ENCODE results near the gene TRIM5. TPM values are rescaled to one million over a fixed set of nuclear protein-coding genes. Genes with fewer than 3 reads are reported as not detected.
"Not testable (repeated sequence)": the region's sequence is repeated elsewhere in the genome, so short reads cannot be mapped to it uniquely, and the experiment has no call there.

TRIM5 gene
- total RNA-seq, 1 experiment from 2014 or later = 21.9 TPM

- CTCF ChIA-PET = no interaction called here
- no peak for TF ChIP-seq CTCF (IDR thresholded peaks at IDR 0.05; ENCODE audit: insufficient read depth in 1 of 2, low read depth in 1 of 2, low read length in 1 of 2, severe bottlenecking in 1 of 2, unreplicated experiment in 1 of 2)
- Mint-ChIP-seq H3K27ac (ENCODE audit: unreplicated experiment) (no peak overlapping the region), H3K4me3 (ENCODE audit: unreplicated experiment) (no peak overlapping the region), H3K9me3 (ENCODE audit: unreplicated experiment) (no peaks in the 10 kb centered on the region), H3K4me1 (ENCODE audit: low read depth, unreplicated experiment) (peaks cover 14% of the 10 kb centered on the region), H3K36me3 (ENCODE audit: insufficient read depth, unreplicated experiment) (no peaks in the 10 kb centered on the region), H3K27me3 (ENCODE audit: insufficient read depth, unreplicated experiment) (peaks cover 5% of the 10 kb centered on the region)
- Histone ChIP-seq H3K4me3 (ENCODE audit: low read depth, low read length) (no peak overlapping the region), H3K9me3 (no peaks in the 10 kb centered on the region), H3K36me3 (ENCODE audit: control insufficient read depth, insufficient read depth, low read length) (no peaks in the 10 kb centered on the region), H3K27me3 (replicated peaks; ENCODE audit: control insufficient read depth, insufficient read depth, low read length) (no peaks in the 10 kb centered on the region), H3K4me1 (peaks cover 20% of the 10 kb centered on the region)
- no peak for DNase-seq
- POLR2A ChIA-PET = no interaction called here
- intact Hi-C loops (cut with micrococcal nuclease; ENCODE audit: unreplicated experiment) = no loop called here
- BruUV-seq (replicated peaks) = no TSS peak
Observed at GRCh38 chr11:5694642-5695041, 9.8 kb upstream of the TRIM5 start.

- no peak for TF ChIP-seq CTCF (IDR thresholded peaks at IDR 0.05; ENCODE audit: insufficient read depth in 1 of 2, low read depth in 1 of 2, low read length in 1 of 2, severe bottlenecking in 1 of 2, unreplicated experiment in 1 of 2)
- ChIA-PET POLR2A (no interaction called here), CTCF (no interaction called here)
- Histone ChIP-seq H3K27me3 (replicated peaks; ENCODE audit: control insufficient read depth, insufficient read depth, low read length) (no peaks in the 10 kb centered on the region), H3K36me3 (ENCODE audit: control insufficient read depth, insufficient read depth, low read length) (no peaks in the 10 kb centered on the region), H3K9me3 (no peaks in the 10 kb centered on the region), H3K4me1 (peaks cover 20% of the 10 kb centered on the region), H3K4me3 (ENCODE audit: low read depth, low read length) (no peak overlapping the region)
- Mint-ChIP-seq H3K4me1 (ENCODE audit: low read depth, unreplicated experiment) (peaks cover 16% of the 10 kb centered on the region), H3K27ac (ENCODE audit: unreplicated experiment) (no peak overlapping the region), H3K4me3 (ENCODE audit: unreplicated experiment) (no peak overlapping the region), H3K36me3 (ENCODE audit: insufficient read depth, unreplicated experiment) (no peaks in the 10 kb centered on the region), H3K27me3 (ENCODE audit: insufficient read depth, unreplicated experiment) (peaks cover 5% of the 10 kb centered on the region), H3K9me3 (ENCODE audit: unreplicated experiment) (no peaks in the 10 kb centered on the region)
- intact Hi-C loops (cut with micrococcal nuclease; ENCODE audit: unreplicated experiment) = no loop called here
- no peak for DNase-seq
- no TSS peak for BruUV-seq (replicated peaks)
Observed at GRCh38 chr11:5691964-5692361, 7.1 kb upstream of the TRIM5 start.

GRCh38 chr11:5691238-5691963, 6.5 kb upstream of the TRIM5 start:
- H3K4me1 Mint-ChIP-seq (ENCODE audit: low read depth, unreplicated experiment) = peaks cover 16% of the 10 kb centered on the region
- intact Hi-C loops (cut with micrococcal nuclease; ENCODE audit: unreplicated experiment) = not testable (repeated sequence)

More at GRCh38 chr11:5691238-5691963, 6.5 kb upstream of the TRIM5 start:
- H3K4me3 ChIP-seq (ENCODE audit: low read depth, low read length); H3K36me3 ChIP-seq (ENCODE audit: control insufficient read depth, insufficient read depth, low read length); DNase-seq; BruUV-seq (replicated peaks); H3K27me3 Mint-ChIP-seq (ENCODE audit: insufficient read depth, unreplicated experiment); H3K9me3 ChIP-seq; H3K36me3 Mint-ChIP-seq (ENCODE audit: insufficient read depth, unreplicated experiment); H3K9me3 Mint-ChIP-seq (ENCODE audit: unreplicated experiment); CTCF ChIA-PET; H3K4me3 Mint-ChIP-seq (ENCODE audit: unreplicated experiment); H3K27me3 ChIP-seq (replicated peaks; ENCODE audit: control insufficient read depth, insufficient read depth, low read length); POLR2A ChIA-PET: not testable (repeated sequence)
- peak overlapping the region; percentile 15 for H3K27ac Mint-ChIP-seq (ENCODE audit: unreplicated experiment)
- H3K4me1 ChIP-seq = peaks cover 20% of the 10 kb centered on the region
